ENCODE measurements around the gene HCAR2. TPM values are rescaled to one million over a fixed set of nuclear protein-coding genes. Genes with fewer than 3 reads are reported as not detected.

The HCAR2 gene
- total RNA-seq, 6 experiments from 2014 or later: not detected

DNA sequence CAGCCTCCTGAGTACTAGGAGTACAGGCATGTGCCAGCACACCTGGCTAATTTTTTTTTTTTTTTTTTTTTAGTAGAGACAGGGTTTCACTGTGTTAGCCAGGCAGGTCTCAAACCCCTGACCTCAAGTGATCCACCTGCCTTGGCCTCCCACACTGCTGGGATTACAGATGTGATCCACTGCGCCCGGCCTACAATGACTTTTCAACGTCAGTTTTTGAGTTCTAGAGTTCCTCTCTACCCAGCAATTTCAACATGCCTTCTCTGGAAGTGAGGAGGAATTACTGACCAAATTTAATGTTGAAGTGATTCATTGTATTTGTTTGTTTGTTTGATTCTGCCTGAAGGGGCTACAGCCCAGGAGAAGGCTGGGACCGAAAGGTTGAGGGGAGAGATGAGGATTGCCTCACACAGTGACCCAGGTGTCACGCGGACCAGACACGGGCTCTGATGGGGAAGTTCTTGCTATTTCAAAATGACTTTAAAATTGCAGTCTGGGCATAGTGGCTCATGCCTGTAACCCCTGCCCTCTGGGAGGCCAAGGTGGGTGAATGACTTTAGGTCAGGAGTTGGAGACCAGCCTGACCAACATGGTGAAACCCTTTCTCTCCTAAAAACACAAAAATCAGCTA, 40.9 kb upstream of the HCAR2 start:
- Mint-ChIP-seq H3K9me3 (no peaks in the 10 kb centered on the region), H3K36me3 (ENCODE audit: low read depth) (no peaks in the 10 kb centered on the region), H3K4me3 (no peak overlapping the region), H3K27me3 (ENCODE audit: insufficient read depth) (peaks cover 3% of the 10 kb centered on the region), H3K4me1 (ENCODE audit: low read depth) (no peaks in the 10 kb centered on the region), H3K27ac (no peak overlapping the region)
- DNase-seq: no peak
- TF ChIP-seq, protein P1, sequence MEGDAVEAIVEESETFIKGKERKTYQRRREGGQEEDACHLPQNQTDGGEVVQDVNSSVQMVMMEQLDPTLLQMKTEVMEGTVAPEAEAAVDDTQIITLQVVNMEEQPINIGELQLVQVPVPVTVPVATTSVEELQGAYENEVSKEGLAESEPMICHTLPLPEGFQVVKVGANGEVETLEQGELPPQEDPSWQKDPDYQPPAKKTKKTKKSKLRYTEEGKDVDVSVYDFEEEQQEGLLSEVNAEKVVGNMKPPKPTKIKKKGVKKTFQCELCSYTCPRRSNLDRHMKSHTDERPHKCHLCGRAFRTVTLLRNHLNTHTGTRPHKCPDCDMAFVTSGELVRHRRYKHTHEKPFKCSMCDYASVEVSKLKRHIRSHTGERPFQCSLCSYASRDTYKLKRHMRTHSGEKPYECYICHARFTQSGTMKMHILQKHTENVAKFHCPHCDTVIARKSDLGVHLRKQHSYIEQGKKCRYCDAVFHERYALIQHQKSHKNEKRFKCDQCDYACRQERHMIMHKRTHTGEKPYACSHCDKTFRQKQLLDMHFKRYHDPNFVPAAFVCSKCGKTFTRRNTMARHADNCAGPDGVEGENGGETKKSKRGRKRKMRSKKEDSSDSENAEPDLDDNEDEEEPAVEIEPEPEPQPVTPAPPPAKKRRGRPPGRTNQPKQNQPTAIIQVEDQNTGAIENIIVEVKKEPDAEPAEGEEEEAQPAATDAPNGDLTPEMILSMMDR (IDR thresholded peaks at IDR 0.05): no peak

DNA sequence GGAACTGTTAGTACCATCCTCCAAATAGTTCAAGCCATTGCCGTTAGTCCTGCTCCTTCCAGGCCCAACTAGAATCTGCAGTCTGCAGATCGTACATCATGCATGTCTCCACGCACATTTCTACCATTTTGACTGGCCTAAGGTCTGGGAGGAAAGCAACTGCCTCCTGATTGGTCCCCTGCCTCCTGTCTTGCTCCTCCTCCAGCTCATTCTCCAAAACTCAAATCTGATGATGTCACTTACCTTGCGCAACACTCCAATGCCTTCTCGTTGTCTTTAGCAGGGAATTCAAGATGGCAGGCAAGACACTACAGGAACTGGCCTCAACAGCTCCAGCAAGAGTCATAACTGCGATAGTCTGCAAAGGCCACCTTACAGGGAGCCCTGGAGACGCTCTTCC, 37.2 kb upstream of the HCAR2 start:
- no peak overlapping the region for H3K4me3 Mint-ChIP-seq
- DNase-seq: no peak

DNA sequence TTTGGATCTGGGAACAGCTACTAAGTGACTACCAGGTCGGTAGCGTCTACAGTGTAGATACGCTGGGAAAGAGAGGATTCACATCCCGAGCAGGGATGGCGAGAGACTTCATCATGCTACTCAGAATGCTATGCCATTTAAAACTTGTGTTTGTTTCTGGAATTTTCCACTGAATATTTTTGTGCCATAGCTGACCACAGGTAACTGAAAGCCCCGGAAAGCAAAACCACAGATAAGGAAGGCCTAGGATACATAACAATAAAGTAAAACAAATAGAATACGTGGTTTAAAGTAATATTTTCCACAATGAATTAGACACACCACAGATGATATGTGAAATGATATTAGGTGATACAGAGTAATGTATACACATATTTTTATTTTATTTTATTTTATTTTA, 35.4 kb upstream of the HCAR2 start:
- H3K4me3 Mint-ChIP-seq: no peak overlapping the region
- TF ChIP-seq, protein P1 (IDR thresholded peaks at IDR 0.05): no peak
- H3K4me1 Mint-ChIP-seq (ENCODE audit: low read depth): no peaks in the 10 kb centered on the region
- no peaks in the 10 kb centered on the region for H3K9me3 Mint-ChIP-seq
- peaks cover 3% of the 10 kb centered on the region for H3K27me3 Mint-ChIP-seq (ENCODE audit: insufficient read depth)
- no peak for DNase-seq
- H3K27ac Mint-ChIP-seq: no peak overlapping the region
- no peaks in the 10 kb centered on the region for H3K36me3 Mint-ChIP-seq (ENCODE audit: low read depth)

More for the DNA sequence above, 37.2 kb upstream of the HCAR2 start:
- H3K36me3 Mint-ChIP-seq (ENCODE audit: low read depth): no peaks in the 10 kb centered on the region
- H3K27ac Mint-ChIP-seq: no peak overlapping the region
- no peaks in the 10 kb centered on the region for H3K9me3 Mint-ChIP-seq
- H3K4me1 Mint-ChIP-seq (ENCODE audit: low read depth): no peaks in the 10 kb centered on the region
- peaks cover 3% of the 10 kb centered on the region for H3K27me3 Mint-ChIP-seq (ENCODE audit: insufficient read depth)
- TF ChIP-seq, protein P1 (IDR thresholded peaks at IDR 0.05): no peak

DNA sequence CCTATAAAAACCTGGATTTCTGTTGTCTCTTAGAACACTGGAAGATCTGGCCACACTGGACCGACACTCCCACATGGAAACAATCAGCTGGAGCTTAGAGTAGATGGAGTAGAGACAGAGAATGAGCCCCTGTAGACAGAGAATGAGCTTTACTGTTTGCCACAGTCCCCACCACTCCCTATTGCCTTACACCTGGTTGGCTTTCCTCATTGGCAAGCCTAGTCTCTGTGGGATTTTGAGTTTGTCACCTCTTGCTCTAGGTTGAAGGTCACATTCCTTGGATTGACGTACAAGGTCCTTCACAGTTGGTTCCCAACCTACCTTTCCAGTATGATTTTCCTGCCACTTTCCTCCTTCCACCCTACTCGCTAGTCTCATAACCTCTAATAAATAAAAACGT, 29.5 kb upstream of the HCAR2 start:
- no peak overlapping the region for H3K27ac Mint-ChIP-seq
- no peaks in the 10 kb centered on the region for H3K9me3 Mint-ChIP-seq
- H3K36me3 Mint-ChIP-seq (ENCODE audit: low read depth): no peaks in the 10 kb centered on the region
- TF ChIP-seq, protein P1 (IDR thresholded peaks at IDR 0.05): no peak
- no peaks in the 10 kb centered on the region for H3K4me1 Mint-ChIP-seq (ENCODE audit: low read depth)
- H3K27me3 Mint-ChIP-seq (ENCODE audit: insufficient read depth): peaks cover 9% of the 10 kb centered on the region
- H3K4me3 Mint-ChIP-seq: no peak overlapping the region
- no peak for DNase-seq

DNA sequence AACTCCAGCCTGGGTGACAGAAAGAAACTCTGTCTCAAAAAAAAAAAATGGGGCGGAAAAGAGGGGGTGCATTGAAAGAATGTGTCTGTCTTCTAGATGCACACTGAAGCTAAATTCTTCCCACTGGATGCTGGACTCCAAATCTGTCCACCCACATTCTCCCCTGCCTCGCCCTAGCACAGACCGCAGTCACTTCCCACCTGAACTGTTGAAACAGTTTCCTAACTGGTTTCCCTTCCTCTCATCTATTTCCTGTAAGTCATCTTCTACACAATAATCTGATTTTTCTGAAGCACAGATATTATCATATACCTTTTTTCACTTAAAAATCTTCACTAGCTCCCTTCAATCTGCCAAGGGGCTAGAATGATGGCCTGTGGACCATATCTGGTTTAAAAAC, 29.0 kb upstream of the HCAR2 start:
- Mint-ChIP-seq H3K4me3 (no peak overlapping the region), H3K36me3 (ENCODE audit: low read depth) (no peaks in the 10 kb centered on the region), H3K27me3 (ENCODE audit: insufficient read depth) (peaks cover 9% of the 10 kb centered on the region), H3K9me3 (no peaks in the 10 kb centered on the region), H3K27ac (no peak overlapping the region), H3K4me1 (ENCODE audit: low read depth) (no peaks in the 10 kb centered on the region)
- DNase-seq: no peak
- TF ChIP-seq, protein P1 (IDR thresholded peaks at IDR 0.05): no peak
